Measurements from ENCODE around the gene ARSJ. TPM values are rescaled to one million over a fixed set of nuclear protein-coding genes. Genes with fewer than 3 reads are reported as not detected.

The ARSJ gene
- total RNA-seq, 1 experiment from 2014 or later, result 16.4 TPM

- ATAC-seq (no peak), DNase-seq (no peak)
- H4K20me1 ChIP-seq (ENCODE audit: low read length), result no peaks in the 10 kb centered on the region
- peaks cover 6% of the 10 kb centered on the region; the same call in 1 of the 2 replicates for H3K4me1 ChIP-seq (ENCODE audit: insufficient read depth, low read length)
- no peaks in the 10 kb centered on the region for H3K27me3 ChIP-seq (ENCODE audit: low read length)
- no peak overlapping the region for H2AFZ ChIP-seq (ENCODE audit: low read length)
- TF ChIP-seq EZH2phosphoT487 (IDR thresholded peaks at IDR 0.05; ENCODE audit: borderline replicate concordance, low read length) (no peak), EZH2 (IDR thresholded peaks at IDR 0.05; ENCODE audit: low read length, unreplicated experiment) (no peak), CTCF (conservative IDR thresholded peaks at IDR 0.05; ENCODE audit: low read depth, low read length) (no peak)
- no peaks in the 10 kb centered on the region for H3K9me2 ChIP-seq (replicated peaks; ENCODE audit: low read length)
- POLR2A ChIA-PET (ENCODE audit: unreplicated experiment), result no interaction called here
- H3K9me3 ChIP-seq (ENCODE audit: low read length), result no peaks in the 10 kb centered on the region
- H3K79me2 ChIP-seq (ENCODE audit: low read length), result no peaks in the 10 kb centered on the region
- no peak overlapping the region for H3K27ac ChIP-seq (ENCODE audit: low read length)
- BruUV-seq (replicated peaks), result no TSS peak
- intact Hi-C loops (cut with micrococcal nuclease), result no loop called here
- no peak overlapping the region for H3K4me3 ChIP-seq (ENCODE audit: low read length)
- no peak overlapping the region for H3K4me2 ChIP-seq (ENCODE audit: low read length)
- H3F3A ChIP-seq (ENCODE audit: low read length, unreplicated experiment), result no peaks in the 10 kb centered on the region
- H3K36me3 ChIP-seq (ENCODE audit: low read depth, low read length), result no peaks in the 10 kb centered on the region
- CTCF ChIA-PET, result no interaction called here
- H3K9ac ChIP-seq (ENCODE audit: low read length), result no peak overlapping the region
Observed at GRCh38 chr4:113880240-113881028, 99.0 kb downstream of the ARSJ start.

GRCh38 chr4:113878668-113879067, 100.8 kb downstream of the ARSJ start:
- H3K36me3 ChIP-seq (ENCODE audit: low read depth, low read length), result no peaks in the 10 kb centered on the region
- H3K9me3 ChIP-seq (ENCODE audit: low read length), result no peaks in the 10 kb centered on the region
- H3K79me2 ChIP-seq (ENCODE audit: low read length), result no peaks in the 10 kb centered on the region
- H3K27me3 ChIP-seq (ENCODE audit: low read length), result no peaks in the 10 kb centered on the region
- ATAC-seq (no peak), DNase-seq (peak; percentile 15)
- H3K4me2 ChIP-seq (ENCODE audit: low read length), result no peak overlapping the region
- H3K9me2 ChIP-seq (replicated peaks; ENCODE audit: low read length), result no peaks in the 10 kb centered on the region
- no peaks in the 10 kb centered on the region for H3F3A ChIP-seq (ENCODE audit: low read length, unreplicated experiment)
- intact Hi-C loops (cut with micrococcal nuclease), result no loop called here
- H4K20me1 ChIP-seq (ENCODE audit: low read length), result no peaks in the 10 kb centered on the region
- no peak overlapping the region for H3K9ac ChIP-seq (ENCODE audit: low read length)
- TF ChIP-seq EZH2phosphoT487 (IDR thresholded peaks at IDR 0.05; ENCODE audit: borderline replicate concordance, low read length) (no peak), EZH2 (IDR thresholded peaks at IDR 0.05; ENCODE audit: low read length, unreplicated experiment) (no peak), CTCF (conservative IDR thresholded peaks at IDR 0.05; ENCODE audit: low read depth, low read length) (peak; percentile 40)
- H3K4me1 ChIP-seq (ENCODE audit: insufficient read depth, low read length), result peaks cover 6% of the 10 kb centered on the region; the same call in 1 of the 2 replicates
- BruUV-seq (replicated peaks), result no TSS peak
- no peak overlapping the region for H3K27ac ChIP-seq (ENCODE audit: low read length)
- ChIA-PET CTCF (no interaction called here), POLR2A (ENCODE audit: unreplicated experiment) (no interaction called here)
- no peak overlapping the region for H2AFZ ChIP-seq (ENCODE audit: low read length)
- H3K4me3 ChIP-seq (ENCODE audit: low read length), result no peak overlapping the region

- BruUV-seq (replicated peaks), result no TSS peak
- no peaks in the 10 kb centered on the region for H3K27me3 ChIP-seq (ENCODE audit: low read length)
- H3K79me2 ChIP-seq (ENCODE audit: low read length), result no peaks in the 10 kb centered on the region
- no peak overlapping the region for H3K4me3 ChIP-seq (ENCODE audit: low read length)
- no peak for ATAC-seq
- intact Hi-C loops (cut with micrococcal nuclease), result no loop called here
- POLR2A ChIA-PET (ENCODE audit: unreplicated experiment), result interaction anchor here (0.6 kb wide), 1 partner anchor 83 kb away, joined by 17 read pairs; no protein-coding TSS in a partner anchor
- no peak overlapping the region for H3K27ac ChIP-seq (ENCODE audit: low read length)
- no peak overlapping the region for H2AFZ ChIP-seq (ENCODE audit: low read length)
- H3F3A ChIP-seq (ENCODE audit: low read length, unreplicated experiment), result no peaks in the 10 kb centered on the region
- CTCF ChIA-PET, result no interaction called here
- H3K9me3 ChIP-seq (ENCODE audit: low read length), result no peaks in the 10 kb centered on the region
- no peaks in the 10 kb centered on the region for H3K36me3 ChIP-seq (ENCODE audit: low read depth, low read length)
- H4K20me1 ChIP-seq (ENCODE audit: low read length), result no peaks in the 10 kb centered on the region
- no peaks in the 10 kb centered on the region for H3K9me2 ChIP-seq (replicated peaks; ENCODE audit: low read length)
- TF ChIP-seq EZH2 (IDR thresholded peaks at IDR 0.05; ENCODE audit: low read length, unreplicated experiment) (no peak), CTCF (conservative IDR thresholded peaks at IDR 0.05; ENCODE audit: low read depth, low read length) (no peak), EZH2phosphoT487 (IDR thresholded peaks at IDR 0.05; ENCODE audit: borderline replicate concordance, low read length) (no peak)
- no peak for DNase-seq
- no peak overlapping the region for H3K4me2 ChIP-seq (ENCODE audit: low read length)
- H3K9ac ChIP-seq (ENCODE audit: low read length), result no peak overlapping the region
- H3K4me1 ChIP-seq (ENCODE audit: insufficient read depth, low read length), result no peaks in the 10 kb centered on the region
Observed at GRCh38 chr4:113874480-113874879, 105.0 kb downstream of the ARSJ start.
